ENCODE measurements around the gene LIN7B. TPM values are rescaled to one million over a fixed set of nuclear protein-coding genes. Genes with fewer than 3 reads are reported as not detected.
A peak's percentile ranks its signal among the peaks of the same experiment; 100 is the strongest.

LIN7B gene
- total RNA-seq, 1 experiment from 2014 or later = 4.2 TPM

- Histone ChIP-seq H3K79me1 (ENCODE audit: insufficient read depth, low read depth, low read length, poor library complexity, severe bottlenecking) (no peaks in the 10 kb centered on the region), H4K20me1 (ENCODE audit: control insufficient read depth, insufficient read depth, insufficient read length) (no peaks in the 10 kb centered on the region), H3K79me2 (ENCODE audit: insufficient read depth, low read length) (no peaks in the 10 kb centered on the region), H4K5ac (ENCODE audit: insufficient read length, low read depth, low read length) (no peak overlapping the region), H3K4ac (ENCODE audit: low read depth, low read length) (no peak overlapping the region), H3T11ph (ENCODE audit: low read length) (no peak overlapping the region), H3K27ac (ENCODE audit: insufficient read length, low read depth, low read length) (no peak overlapping the region), H2BK5ac (ENCODE audit: insufficient read length, low read length) (no peak overlapping the region), H2BK15ac (ENCODE audit: low read depth, low read length) (no peak overlapping the region), H4K91ac (ENCODE audit: insufficient read length, low read depth, low read length) (no peak overlapping the region), H3K9ac (ENCODE audit: extremely low read depth, insufficient read length, low read length) (no peak overlapping the region), H3K4me2 (ENCODE audit: insufficient read depth, insufficient read length, low read length) (no peak overlapping the region), H3K27me3 (ENCODE audit: insufficient read depth, low read length) (peaks cover 41% of the 10 kb centered on the region), H3K9me3 (ENCODE audit: control insufficient read depth, low read depth, low read length) (no peaks in the 10 kb centered on the region), H3K56ac (ENCODE audit: insufficient read length, low read depth, low read length) (no peak overlapping the region), H2BK20ac (ENCODE audit: low read depth, low read length, poor library complexity, severe bottlenecking) (no peak overlapping the region), H2BK120ac (ENCODE audit: low read depth, low read length, poor library complexity, severe bottlenecking) (no peak overlapping the region), H2AK5ac (ENCODE audit: insufficient read length, low read length) (no peak overlapping the region), H2AFZ (ENCODE audit: low read length) (no peak overlapping the region), H3K14ac (ENCODE audit: insufficient read depth, low read length) (no peak overlapping the region), H3K23ac (ENCODE audit: insufficient read length, low read depth, low read length) (no peak overlapping the region), H2BK12ac (ENCODE audit: insufficient read length, low read depth, low read length) (no peak overlapping the region), H3K4me1 (ENCODE audit: insufficient read depth, low read length) (no peaks in the 10 kb centered on the region), H3K23me2 (ENCODE audit: insufficient read length, low read depth, low read length, poor library complexity, severe bottlenecking) (no peaks in the 10 kb centered on the region), H4K8ac (replicated peaks; ENCODE audit: insufficient read length, low read depth, low read length) (no peak overlapping the region), H3K18ac (ENCODE audit: insufficient read length, low read depth, low read length) (no peak overlapping the region)
- peak; percentile 92 for DNase-seq
- no CpG with 5 or more reads among the region's 93 CpGs for WGBS (ENCODE audit: extremely low coverage, insufficient read length, low lambda C conversion rate)
- Mint-ChIP-seq H3K36me3 (ENCODE audit: insufficient read depth in 1 of 3, low read depth in 3 of 3) (peaks cover 0 to 4% (median 3%) of the 10 kb centered on the region in 3 experiments; a peak in 3 of 7 replicates), H3K27ac (no peak overlapping the region), H3K27me3 (ENCODE audit: low read depth) (peaks cover 83% of the 10 kb centered on the region), H3K4me1 (peaks cover 9 to 32% of the 10 kb centered on the region in 2 experiments), H3K4me3 (peak overlapping the region; percentile 43 to 81), H3K9me3 (peaks cover 9 to 18% of the 10 kb centered on the region in 2 experiments; a peak in 4 of 5 replicates)
- no peak for TF ChIP-seq CTCF (conservative IDR thresholded peaks at IDR 0.05)
Measured at GRCh38 chr19:49071860-49072547, 42.2 kb upstream of the LIN7B start.

All from H9 (cell line).